ENCODE results near the gene ZDHHC9.

ZDHHC9 gene

DNA sequence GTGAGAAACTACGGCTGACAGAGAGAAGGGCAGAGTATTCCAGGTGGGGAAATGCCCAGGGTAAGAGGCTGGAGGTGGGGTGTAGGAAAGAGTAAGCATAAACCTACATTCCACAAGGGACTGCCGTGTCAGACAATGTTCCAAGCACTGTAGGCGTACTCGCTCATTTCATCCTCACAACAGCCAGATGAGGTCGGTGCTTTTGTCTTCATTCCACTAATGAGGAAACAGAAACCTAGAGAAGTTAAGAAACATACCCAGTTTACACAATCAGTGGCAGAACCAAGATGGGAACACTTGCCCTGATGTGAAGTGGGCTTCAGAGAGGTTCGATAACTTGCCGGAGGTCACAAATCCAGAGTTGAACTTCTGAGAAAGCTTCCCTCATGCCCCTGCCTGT lies 59.3 kb downstream of the ZDHHC9 start:
- no peak for DNase-seq

- no peak for DNase-seq
Observed at GRCh38 chrX:129783291-129783713, 60.4 kb downstream of the ZDHHC9 start.

DNA sequence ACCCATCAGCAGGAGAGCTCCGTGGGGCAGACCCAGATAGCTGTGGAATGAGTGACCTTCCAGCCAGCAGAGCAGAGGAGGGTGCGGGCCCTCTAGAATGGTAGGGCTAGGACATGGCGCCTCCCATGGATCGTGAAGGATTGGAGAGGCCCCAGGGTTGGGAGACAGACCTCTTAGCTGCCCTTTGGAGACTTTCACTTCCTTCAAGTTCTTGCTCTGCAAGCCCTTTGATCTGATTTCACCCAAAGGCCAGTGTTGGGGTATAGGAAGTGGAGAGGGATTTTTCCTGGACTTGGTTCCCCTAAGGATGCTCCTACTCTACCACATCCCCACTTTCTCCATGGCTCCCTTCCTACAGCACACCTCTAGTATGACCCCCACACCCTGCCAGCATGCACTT lies 61.0 kb downstream of the ZDHHC9 start:
- DNase-seq: no peak

GRCh38 chrX:129781680-129782495 lies 61.8 kb downstream of the ZDHHC9 start:
- DNase-seq: no peak

GRCh38 chrX:129781134-129781672 lies 62.5 kb downstream of the ZDHHC9 start:
- no peak for DNase-seq

GRCh38 chrX:129780441-129781105 lies 63.1 kb downstream of the ZDHHC9 start:
- no peak for DNase-seq

DNA sequence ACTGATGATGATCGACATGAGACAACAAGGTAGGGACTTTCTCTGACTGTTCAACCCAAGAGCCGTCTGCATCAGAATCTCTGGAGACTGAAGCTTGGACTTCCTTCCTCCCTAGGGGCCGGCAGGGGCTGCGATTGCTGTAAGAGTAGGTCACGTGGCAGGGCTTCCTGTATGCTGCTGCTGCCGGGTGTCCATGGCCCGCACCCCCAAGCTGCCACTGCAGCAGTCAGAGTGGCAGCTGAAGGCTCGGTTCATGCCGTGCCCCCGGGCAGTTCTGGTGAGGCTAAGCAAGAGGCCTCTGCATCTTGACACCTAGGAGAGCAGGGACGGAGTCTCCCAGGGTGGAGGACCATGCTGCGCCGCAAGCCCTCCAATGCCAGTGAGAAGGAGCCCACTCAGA lies 63.9 kb downstream of the ZDHHC9 start, which contains the start of gene SASH3:
SASH3 (plus strand) TSS at position 203 of the 400 bp plus-strand sequence; CDS start at position 352, 149 bp downstream.
- DNase-seq: no peak

DNA sequence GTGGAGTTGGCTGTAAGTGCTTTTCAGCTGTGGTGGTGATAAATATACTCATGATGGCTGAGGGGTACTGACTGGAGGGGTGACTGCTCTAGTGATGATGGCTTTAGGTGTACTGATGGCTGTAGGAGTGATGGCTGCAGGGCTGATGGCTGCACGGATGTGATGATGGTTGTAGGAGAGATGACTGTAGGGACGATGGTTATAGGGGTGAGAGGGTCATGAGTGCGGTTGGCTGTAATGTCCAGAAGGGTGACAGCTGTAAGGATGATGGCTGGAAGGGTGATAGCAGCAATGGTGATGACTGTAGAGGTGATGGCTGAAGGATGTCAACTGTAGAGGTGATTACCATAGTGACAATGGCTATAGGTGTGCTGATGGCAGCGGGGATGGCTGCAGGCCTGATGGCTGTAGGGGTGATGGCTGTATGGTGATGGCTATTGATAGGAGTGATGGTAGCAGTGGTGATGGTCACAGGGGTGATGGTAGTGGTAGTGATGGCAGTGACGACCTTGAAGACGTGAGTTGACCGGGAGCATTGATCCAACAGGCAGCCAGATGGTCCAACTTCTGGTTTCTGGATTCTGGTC lies 64.5 kb downstream of the ZDHHC9 start:
- no peak for DNase-seq

DNA sequence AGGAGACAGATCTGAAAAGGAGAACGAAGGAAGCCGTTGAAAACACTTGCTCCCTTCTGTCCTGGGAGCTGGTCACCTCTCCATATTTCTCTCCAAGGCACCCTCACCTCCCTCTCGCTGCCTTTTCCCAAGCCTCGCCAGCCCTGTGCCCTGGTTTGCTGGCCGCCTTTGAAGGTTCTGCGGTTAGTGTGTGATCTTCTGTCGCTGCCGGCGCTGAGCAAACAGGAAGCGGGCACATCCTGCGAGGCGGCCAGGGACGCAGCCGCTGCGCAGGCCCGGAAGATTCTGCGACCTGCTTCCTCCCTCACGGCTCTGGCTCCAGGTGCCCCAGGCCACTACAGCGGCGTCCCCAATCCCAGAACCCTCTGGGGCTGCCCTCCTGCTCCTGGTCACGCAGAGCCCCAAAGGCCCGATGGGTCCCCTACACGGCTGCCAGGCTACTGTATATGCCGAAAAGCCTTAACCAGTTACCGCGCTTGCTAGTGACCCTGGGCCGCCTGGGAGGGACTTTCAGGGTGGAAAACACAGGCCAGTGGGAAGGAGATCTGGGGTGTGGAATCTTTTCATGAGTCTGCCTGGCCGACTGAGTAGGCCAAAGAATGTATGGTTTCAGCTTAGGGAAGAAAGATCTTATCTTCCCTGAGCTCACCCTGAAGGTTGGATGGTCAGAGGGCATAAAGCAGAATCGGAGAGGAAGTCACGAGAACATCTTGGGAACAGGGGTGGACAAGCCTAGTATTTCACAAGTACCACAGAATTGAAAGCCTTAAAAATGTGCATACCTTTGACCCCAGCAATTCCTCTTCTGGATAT lies 66.3 kb downstream of the ZDHHC9 start:
- DNase-seq: no peak

GRCh38 chrX:129773649-129774458 lies 69.8 kb downstream of the ZDHHC9 start:
- DNase-seq: no peak

DNA sequence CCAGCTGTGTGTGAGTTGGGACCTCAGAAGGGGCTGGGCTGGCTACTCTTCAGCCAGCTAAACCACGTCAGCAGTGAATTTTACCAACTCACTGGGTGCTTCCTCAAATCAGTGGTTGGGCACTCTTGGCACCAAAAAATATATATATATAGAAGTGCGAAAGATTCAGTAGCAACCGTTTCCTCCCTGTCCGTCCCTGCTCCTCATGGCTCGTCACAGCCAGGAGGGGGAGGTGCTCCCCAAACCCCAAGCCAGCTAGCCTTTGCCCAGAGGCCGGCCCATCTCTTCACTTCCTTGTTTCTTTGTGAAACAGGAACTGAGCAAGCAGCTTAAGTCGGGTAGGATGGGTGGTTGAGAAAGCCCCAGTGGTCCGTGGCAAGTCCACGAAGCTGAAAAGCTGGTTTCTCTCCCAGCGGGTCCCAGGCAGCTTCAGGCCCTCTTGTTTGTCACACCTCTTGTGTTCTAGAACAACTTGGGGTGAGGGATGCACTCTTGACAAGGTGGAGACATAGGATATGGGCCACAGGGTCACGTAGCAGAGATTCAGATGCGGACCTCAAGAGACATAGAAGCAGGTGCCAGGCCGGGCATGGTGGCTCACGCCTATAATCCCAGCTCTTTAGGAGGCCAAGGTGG lies 70.8 kb downstream of the ZDHHC9 start:
- no peak for DNase-seq

DNA sequence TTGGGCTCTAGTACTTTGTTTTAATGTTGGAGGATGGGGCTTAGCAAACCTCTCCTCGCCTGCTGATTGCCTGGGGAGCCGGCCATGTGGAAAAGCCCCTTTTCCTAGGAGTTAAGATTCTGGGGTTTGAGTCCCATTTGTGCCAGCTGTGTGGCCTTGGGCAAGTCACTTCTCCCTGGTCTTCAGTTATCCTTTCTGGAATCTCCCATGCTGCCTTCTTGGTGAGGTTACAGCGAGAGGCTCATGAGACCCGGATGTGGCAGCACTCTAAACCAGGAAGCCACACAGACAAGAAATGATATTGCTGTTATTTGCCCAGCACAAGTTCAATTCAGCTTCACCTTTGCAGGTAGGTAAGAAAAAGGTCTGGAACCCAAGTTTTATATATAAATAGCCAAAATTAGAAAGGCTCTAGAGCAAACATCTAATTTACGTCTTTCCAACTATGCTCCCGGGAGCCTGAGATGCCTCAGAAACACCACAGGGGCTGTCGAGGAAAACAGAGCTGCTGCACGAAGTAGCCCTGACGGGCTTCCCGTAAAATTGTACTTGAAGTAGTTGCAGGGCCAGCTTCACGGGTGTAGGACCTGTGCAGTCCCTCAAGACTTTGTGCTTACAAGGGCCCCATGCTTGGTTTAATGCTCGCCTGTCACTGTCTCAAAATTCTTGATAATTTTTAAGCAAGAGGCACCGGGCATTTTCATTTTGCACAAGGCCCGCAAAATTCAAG lies 72.3 kb downstream of the ZDHHC9 start:
- no peak for DNase-seq

GRCh38 chrX:129769467-129770154 lies 74.1 kb downstream of the ZDHHC9 start:
- DNase-seq: no peak

GRCh38 chrX:129768586-129769466 lies 74.9 kb downstream of the ZDHHC9 start:
- peak; percentile 45 for DNase-seq

GRCh38 chrX:129768186-129768585 lies 75.5 kb downstream of the ZDHHC9 start:
- no peak for DNase-seq

DNA sequence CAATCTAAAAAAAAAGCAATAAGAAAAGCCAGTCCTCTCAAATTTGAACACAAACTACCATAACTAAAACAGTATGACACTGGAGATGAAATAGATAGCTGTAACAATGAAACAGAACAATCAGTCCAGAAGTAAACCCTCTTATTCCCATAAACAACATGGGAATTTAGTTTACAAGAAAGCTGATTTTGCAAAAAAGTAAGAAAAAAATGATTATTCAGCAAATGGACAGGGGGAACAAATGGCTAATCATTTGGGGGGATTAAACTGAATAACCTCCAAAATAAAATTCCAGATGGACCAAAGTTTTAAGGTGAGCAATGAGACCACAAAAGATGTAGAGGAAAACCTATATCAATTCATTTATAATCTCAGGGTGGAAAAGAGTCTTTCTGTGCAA lies 80.0 kb downstream of the ZDHHC9 start:
- no peak for DNase-seq

- DNase-seq: no peak
Observed at GRCh38 chrX:129762448-129762847, 81.2 kb downstream of the ZDHHC9 start.

DNA sequence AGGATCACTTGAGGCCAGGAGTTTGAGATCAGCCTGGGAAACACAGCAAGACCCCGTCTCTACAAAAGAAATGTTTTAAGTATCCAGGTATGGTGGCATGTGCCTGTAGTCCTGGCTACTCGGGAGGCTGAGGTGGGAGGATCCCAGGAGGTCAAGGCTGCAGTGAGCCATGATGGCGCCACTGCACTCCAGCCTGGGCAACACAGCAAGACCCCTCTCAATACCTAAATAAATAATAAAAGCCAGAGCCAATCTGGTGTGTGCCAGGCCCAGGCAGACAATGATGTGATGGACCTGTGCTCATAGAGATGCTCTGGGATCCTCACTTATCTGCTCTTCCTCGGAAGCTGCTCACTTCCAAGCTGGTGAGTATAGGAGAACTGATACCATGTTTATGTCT lies 82.1 kb downstream of the ZDHHC9 start:
- DNase-seq: no peak

GRCh38 chrX:129760981-129761380 lies 82.7 kb downstream of the ZDHHC9 start:
- DNase-seq: no peak

Data from fibroblast of skin of right quadriceps (primary cell).